ENCODE data around the gene ANO2. TPM values are rescaled to one million over a fixed set of nuclear protein-coding genes. Genes with fewer than 3 reads are reported as not detected.

ANO2 gene
- polyA plus RNA-seq, 1 donor from 2014 or later = 1.8 TPM

DNA sequence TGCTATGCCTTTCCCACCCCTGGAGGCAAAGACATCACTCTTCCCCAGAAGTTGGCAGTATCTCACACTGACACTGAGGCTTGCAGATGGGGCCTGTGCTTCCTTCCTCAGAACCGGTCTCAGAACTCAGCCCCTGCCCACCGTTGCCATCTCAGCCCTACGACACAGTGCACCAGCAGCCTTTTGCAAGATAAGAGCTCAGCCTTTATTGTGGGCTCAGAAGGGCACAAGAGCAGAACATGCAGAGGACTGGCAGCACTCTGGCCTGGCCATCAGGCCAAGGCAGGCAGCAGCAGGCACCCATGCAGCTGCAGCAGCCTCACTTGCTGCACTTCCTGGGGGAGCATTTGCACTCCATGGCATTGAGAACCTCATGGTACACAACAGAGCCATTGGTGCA lies 3.6 kb upstream of the ANO2 start:
- Histone ChIP-seq H2AFZ (ENCODE audit: low read depth, low read length) (no peak overlapping the region), H3K4me3 (ENCODE audit: low read length) (no peak overlapping the region), H3K9me3 (ENCODE audit: low read length) (no peaks in the 10 kb centered on the region), H3K4me2 (ENCODE audit: low read length) (no peak overlapping the region), H3K36me3 (ENCODE audit: insufficient read depth, low read length) (no peaks in the 10 kb centered on the region), H3K9ac (ENCODE audit: low read length) (no peak overlapping the region), H4K20me1 (ENCODE audit: insufficient read depth) (no peaks in the 10 kb centered on the region), H3K27ac (ENCODE audit: low read length) (no peak overlapping the region), H3F3A (ENCODE audit: insufficient read depth, low read length, poor library complexity, severe bottlenecking) (no peaks in the 10 kb centered on the region), H3K27me3 (ENCODE audit: insufficient read depth, low read depth, low read length) (peaks cover 15% of the 10 kb centered on the region), H3K9me2 (ENCODE audit: insufficient read depth, low read length) (no peaks in the 10 kb centered on the region), H3K79me2 (replicated peaks; ENCODE audit: insufficient read depth, low read length) (no peaks in the 10 kb centered on the region)
- no peak for TF ChIP-seq SMC3 (conservative IDR thresholded peaks at IDR 0.05; ENCODE audit: poor library complexity)
- no peak for TF ChIP-seq EP300 (conservative IDR thresholded peaks at IDR 0.05; ENCODE audit: poor library complexity, severe bottlenecking)
- TF ChIP-seq MXI1 (conservative IDR thresholded peaks at IDR 0.05; ENCODE audit: poor library complexity, severe bottlenecking) = no peak
- TF ChIP-seq POLR2AphosphoS5 (IDR thresholded peaks at IDR 0.05) = no peak
- TF ChIP-seq, protein P1, sequence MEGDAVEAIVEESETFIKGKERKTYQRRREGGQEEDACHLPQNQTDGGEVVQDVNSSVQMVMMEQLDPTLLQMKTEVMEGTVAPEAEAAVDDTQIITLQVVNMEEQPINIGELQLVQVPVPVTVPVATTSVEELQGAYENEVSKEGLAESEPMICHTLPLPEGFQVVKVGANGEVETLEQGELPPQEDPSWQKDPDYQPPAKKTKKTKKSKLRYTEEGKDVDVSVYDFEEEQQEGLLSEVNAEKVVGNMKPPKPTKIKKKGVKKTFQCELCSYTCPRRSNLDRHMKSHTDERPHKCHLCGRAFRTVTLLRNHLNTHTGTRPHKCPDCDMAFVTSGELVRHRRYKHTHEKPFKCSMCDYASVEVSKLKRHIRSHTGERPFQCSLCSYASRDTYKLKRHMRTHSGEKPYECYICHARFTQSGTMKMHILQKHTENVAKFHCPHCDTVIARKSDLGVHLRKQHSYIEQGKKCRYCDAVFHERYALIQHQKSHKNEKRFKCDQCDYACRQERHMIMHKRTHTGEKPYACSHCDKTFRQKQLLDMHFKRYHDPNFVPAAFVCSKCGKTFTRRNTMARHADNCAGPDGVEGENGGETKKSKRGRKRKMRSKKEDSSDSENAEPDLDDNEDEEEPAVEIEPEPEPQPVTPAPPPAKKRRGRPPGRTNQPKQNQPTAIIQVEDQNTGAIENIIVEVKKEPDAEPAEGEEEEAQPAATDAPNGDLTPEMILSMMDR (IDR thresholded peaks at IDR 0.05; ENCODE audit: poor library complexity, severe bottlenecking) = no peak
- no peak for TF ChIP-seq TAF1 (IDR thresholded peaks at IDR 0.05; ENCODE audit: low read depth)
- no peak for TF ChIP-seq REST (IDR thresholded peaks at IDR 0.05; ENCODE audit: borderline replicate concordance)

- Histone ChIP-seq H3K9ac (ENCODE audit: low read length) (no peak overlapping the region), H3K79me2 (replicated peaks; ENCODE audit: insufficient read depth, low read length) (no peaks in the 10 kb centered on the region), H4K20me1 (ENCODE audit: insufficient read depth) (no peaks in the 10 kb centered on the region), H3K9me3 (ENCODE audit: low read length) (no peaks in the 10 kb centered on the region), H3K9me2 (ENCODE audit: insufficient read depth, low read length) (no peaks in the 10 kb centered on the region), H3K36me3 (ENCODE audit: insufficient read depth, low read length) (no peaks in the 10 kb centered on the region), H3K27ac (ENCODE audit: low read length) (no peak overlapping the region), H2AFZ (ENCODE audit: low read depth, low read length) (no peak overlapping the region), H3F3A (ENCODE audit: insufficient read depth, low read length, poor library complexity, severe bottlenecking) (no peaks in the 10 kb centered on the region), H3K4me3 (ENCODE audit: low read length) (no peak overlapping the region), H3K4me2 (ENCODE audit: low read length) (no peak overlapping the region), H3K27me3 (ENCODE audit: insufficient read depth, low read depth, low read length) (peaks cover 15% of the 10 kb centered on the region)
- no peak for TF ChIP-seq EZH2 (IDR thresholded peaks at IDR 0.05; ENCODE audit: borderline replicate concordance, insufficient read depth, low read length, poor library complexity, severe bottlenecking)
- TF ChIP-seq EP300 (conservative IDR thresholded peaks at IDR 0.05; ENCODE audit: poor library complexity, severe bottlenecking) = no peak
- TF ChIP-seq TAF1 (IDR thresholded peaks at IDR 0.05; ENCODE audit: low read depth) = no peak
- TF ChIP-seq REST (IDR thresholded peaks at IDR 0.05; ENCODE audit: borderline replicate concordance) = no peak
- TF ChIP-seq MXI1 (conservative IDR thresholded peaks at IDR 0.05; ENCODE audit: poor library complexity, severe bottlenecking) = no peak
- no peak for TF ChIP-seq POLR2AphosphoS5 (IDR thresholded peaks at IDR 0.05)
- TF ChIP-seq SMC3 (conservative IDR thresholded peaks at IDR 0.05; ENCODE audit: poor library complexity) = no peak
- no peak for TF ChIP-seq RAD21 (conservative IDR thresholded peaks at IDR 0.05)
- TF ChIP-seq, protein P1 (IDR thresholded peaks at IDR 0.05; ENCODE audit: poor library complexity, severe bottlenecking) = no peak
Observed at GRCh38 chr12:5947006-5947405, 1.9 kb upstream of the ANO2 start.

Data from neural cell (in vitro differentiated cells).